CD4-positive, alpha-beta T cell treated with Interleukin-6 at 100 ng/mL for 8 hours (primary cell): ENCODE results near the gene RASD1.

Experiments
- DNase-seq: peaks from one replicate; pipeline ENCODE4 v3.0.0-alpha.2; 2020; ENCODE audit warnings: mixed read lengths, low spot score

The RASD1 gene

GRCh38 chr17:17527534-17527933, 31.3 kb upstream of the RASD1 start:
- DNase-seq = no peak

GRCh38 chr17:17526369-17526768, 30.2 kb upstream of the RASD1 start:
- DNase-seq = no peak

GRCh38 chr17:17525956-17526355, 29.8 kb upstream of the RASD1 start:
- no peak for DNase-seq

- no peak for DNase-seq
Observed at GRCh38 chr17:17525311-17525710, 29.1 kb upstream of the RASD1 start.

GRCh38 chr17:17523731-17524490, 27.7 kb upstream of the RASD1 start:
- no peak for DNase-seq

- DNase-seq = no peak
Observed at GRCh38 chr17:17523001-17523730, 27.0 kb upstream of the RASD1 start.

- no peak for DNase-seq
Observed at GRCh38 chr17:17520599-17521232, 24.5 kb upstream of the RASD1 start.

- DNase-seq = no peak
Observed at GRCh38 chr17:17519886-17520285, 23.7 kb upstream of the RASD1 start.

- DNase-seq = no peak
Observed at GRCh38 chr17:17518951-17519350, 22.8 kb upstream of the RASD1 start.

GRCh38 chr17:17518014-17518413, 21.8 kb upstream of the RASD1 start:
- DNase-seq = no peak

GRCh38 chr17:17516941-17517720, 20.9 kb upstream of the RASD1 start:
- DNase-seq = no peak

GRCh38 chr17:17515934-17516930, 20.0 kb upstream of the RASD1 start:
- no peak for DNase-seq

GRCh38 chr17:17514993-17515933, 19.1 kb upstream of the RASD1 start:
- DNase-seq = no peak

GRCh38 chr17:17514361-17514992, 18.3 kb upstream of the RASD1 start:
- DNase-seq = no peak

- no peak for DNase-seq
Observed at GRCh38 chr17:17513626-17514025, 17.4 kb upstream of the RASD1 start.

GRCh38 chr17:17512866-17513265, 16.7 kb upstream of the RASD1 start:
- DNase-seq = no peak

GRCh38 chr17:17511881-17512858, 16.0 kb upstream of the RASD1 start:
- no peak for DNase-seq

- no peak for DNase-seq
Observed at GRCh38 chr17:17511293-17511741, 15.1 kb upstream of the RASD1 start.
